Kidney epithelial cell (primary cell): Measurements from ENCODE around the gene NTM. TPM values are rescaled to one million over a fixed set of nuclear protein-coding genes. Genes with fewer than 3 reads are reported as not detected.

ENCODE experiments used
- DNase-seq: peaks from one replicate; pipeline ENCODE4 v3.0.0-alpha.2; 2010; ENCODE audit warnings: low read depth
- H3K27me3 ChIP-seq: 2 replicates; pipeline ENCODE4 v1.6.0; 2011; ENCODE audit warnings: low read length; ENCODE audit not compliant: control insufficient read depth, insufficient read depth
- H3K36me3 ChIP-seq: 2 replicates; pipeline ENCODE4 v1.5.1; 2011; ENCODE audit warnings: low read length; ENCODE audit not compliant: control insufficient read depth, insufficient read depth
- H3K4me3 ChIP-seq: 2 replicates; pipeline ENCODE4 v1.5.1; 2011; ENCODE audit warnings: low read depth, mild to moderate bottlenecking, control low read depth, low read length
- total RNA-seq: library from RNA; depleted of rRNA; stranded (reverse); fragments of >200 nt; gene quantifications from 2 replicates; pipeline ENCODE4 v1.2.3, GENCODE V29; 2015
- TF ChIP-seq, protein P1 (sequence below): IDR thresholded peaks from 2 replicates; pipeline ENCODE4 v1.5.1; 2011; ENCODE audit warnings: mild to moderate bottlenecking, moderate library complexity, low read length, control low read depth, inconsistent platforms; ENCODE audit not compliant: insufficient read depth, poor library complexity, severe bottlenecking

NTM gene
- total RNA-seq, 1 donor from 2014 or later, result 111 TPM

DNA sequence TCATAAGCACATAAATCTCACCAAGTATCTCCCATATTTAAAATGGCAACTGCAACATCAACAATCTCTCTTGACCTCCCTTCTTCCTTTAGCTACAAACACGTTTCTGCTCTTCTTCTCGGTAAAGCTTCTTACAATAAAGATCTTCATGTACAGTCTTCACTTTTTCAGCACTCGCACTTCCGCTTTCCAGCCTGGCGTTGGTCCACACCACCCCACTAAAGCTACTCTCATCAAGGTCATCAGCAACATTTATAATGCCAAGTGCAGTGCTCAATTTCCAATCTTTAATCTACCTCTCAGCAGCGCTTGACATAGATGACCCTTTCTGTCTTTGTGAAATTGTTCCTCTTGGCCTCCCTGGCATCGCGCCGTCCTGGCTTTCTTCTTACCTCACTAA, 33.6 kb downstream of the NTM start:
- TF ChIP-seq, protein P1, sequence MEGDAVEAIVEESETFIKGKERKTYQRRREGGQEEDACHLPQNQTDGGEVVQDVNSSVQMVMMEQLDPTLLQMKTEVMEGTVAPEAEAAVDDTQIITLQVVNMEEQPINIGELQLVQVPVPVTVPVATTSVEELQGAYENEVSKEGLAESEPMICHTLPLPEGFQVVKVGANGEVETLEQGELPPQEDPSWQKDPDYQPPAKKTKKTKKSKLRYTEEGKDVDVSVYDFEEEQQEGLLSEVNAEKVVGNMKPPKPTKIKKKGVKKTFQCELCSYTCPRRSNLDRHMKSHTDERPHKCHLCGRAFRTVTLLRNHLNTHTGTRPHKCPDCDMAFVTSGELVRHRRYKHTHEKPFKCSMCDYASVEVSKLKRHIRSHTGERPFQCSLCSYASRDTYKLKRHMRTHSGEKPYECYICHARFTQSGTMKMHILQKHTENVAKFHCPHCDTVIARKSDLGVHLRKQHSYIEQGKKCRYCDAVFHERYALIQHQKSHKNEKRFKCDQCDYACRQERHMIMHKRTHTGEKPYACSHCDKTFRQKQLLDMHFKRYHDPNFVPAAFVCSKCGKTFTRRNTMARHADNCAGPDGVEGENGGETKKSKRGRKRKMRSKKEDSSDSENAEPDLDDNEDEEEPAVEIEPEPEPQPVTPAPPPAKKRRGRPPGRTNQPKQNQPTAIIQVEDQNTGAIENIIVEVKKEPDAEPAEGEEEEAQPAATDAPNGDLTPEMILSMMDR, result no peak
- no peak for DNase-seq
- H3K27me3 ChIP-seq, result no peaks in the 10 kb centered on the region
- no peaks in the 10 kb centered on the region for H3K36me3 ChIP-seq
- H3K4me3 ChIP-seq, result no peak overlapping the region

- DNase-seq, result no peak
Measured at GRCh38 chr11:131408025-131408640, 37.7 kb downstream of the NTM start.

GRCh38 chr11:131409345-131409744, 38.9 kb downstream of the NTM start:
- TF ChIP-seq, protein P1, result no peak
- DNase-seq, result no peak
- Histone ChIP-seq H3K4me3 (no peak overlapping the region), H3K36me3 (no peaks in the 10 kb centered on the region), H3K27me3 (no peaks in the 10 kb centered on the region)

More at GRCh38 chr11:131408025-131408640, 37.7 kb downstream of the NTM start:
- no peaks in the 10 kb centered on the region for H3K27me3 ChIP-seq
- TF ChIP-seq, protein P1, result peak; percentile 71
- H3K4me3 ChIP-seq, result no peak overlapping the region
- no peaks in the 10 kb centered on the region for H3K36me3 ChIP-seq

GRCh38 chr11:131411636-131412035, 41.2 kb downstream of the NTM start:
- Histone ChIP-seq H3K27me3 (no peaks in the 10 kb centered on the region), H3K36me3 (no peaks in the 10 kb centered on the region), H3K4me3 (no peak overlapping the region)
- TF ChIP-seq, protein P1, result no peak
- no peak for DNase-seq

- Histone ChIP-seq H3K27me3 (no peaks in the 10 kb centered on the region), H3K4me3 (no peak overlapping the region), H3K36me3 (no peaks in the 10 kb centered on the region)
- TF ChIP-seq, protein P1, result no peak
- DNase-seq, result no peak
Measured at GRCh38 chr11:131412061-131412460, 41.6 kb downstream of the NTM start.

- no peak overlapping the region for H3K4me3 ChIP-seq
- TF ChIP-seq, protein P1, result no peak
Measured at GRCh38 chr11:131413217-131413616, 42.8 kb downstream of the NTM start.

More at GRCh38 chr11:131413217-131413616, 42.8 kb downstream of the NTM start:
- no peaks in the 10 kb centered on the region for H3K36me3 ChIP-seq
- H3K27me3 ChIP-seq, result no peaks in the 10 kb centered on the region
- no peak for DNase-seq
